ENCODE measurements around the gene BTAF1.
A peak's percentile ranks its signal among the peaks of the same experiment; 100 is the strongest.
"Not testable (repeated sequence)": the region's sequence is repeated elsewhere in the genome, so short reads cannot be mapped to it uniquely, and the experiment has no call there.

The BTAF1 gene

GRCh38 chr10:91980319-91980718, 56.7 kb downstream of the BTAF1 start:
- DNase-seq = no peak

GRCh38 chr10:91983416-91983815, 59.8 kb downstream of the BTAF1 start:
- DNase-seq = no peak

GRCh38 chr10:91987397-91988037, 63.9 kb downstream of the BTAF1 start:
- no peak for DNase-seq

- DNase-seq = no peak
Measured at GRCh38 chr10:91992031-91992430, 68.5 kb downstream of the BTAF1 start.

GRCh38 chr10:91996266-91996665, 72.7 kb downstream of the BTAF1 start:
- DNase-seq = no peak

- no peak for DNase-seq
Measured at GRCh38 chr10:92001581-92001980, 78.0 kb downstream of the BTAF1 start.

- DNase-seq = no peak
Measured at GRCh38 chr10:92001995-92002394, 78.4 kb downstream of the BTAF1 start.

GRCh38 chr10:92003258-92003657, 79.7 kb downstream of the BTAF1 start:
- DNase-seq = no peak

- DNase-seq = no peak
Measured at GRCh38 chr10:92005978-92006377, 82.4 kb downstream of the BTAF1 start.

- DNase-seq = no peak
Measured at GRCh38 chr10:92009445-92009844, 85.9 kb downstream of the BTAF1 start.

- DNase-seq = no peak
Measured at GRCh38 chr10:92010047-92010735, 86.6 kb downstream of the BTAF1 start.

GRCh38 chr10:92011560-92012214, 88.1 kb downstream of the BTAF1 start:
- peak in 1 of 2 experiments; percentile 76 for DNase-seq

- no peak for DNase-seq
Measured at GRCh38 chr10:92014620-92015019, 91.0 kb downstream of the BTAF1 start.

GRCh38 chr10:92024700-92025099, 101.1 kb downstream of the BTAF1 start:
- DNase-seq = no peak

GRCh38 chr10:92025340-92025739, 101.8 kb downstream of the BTAF1 start:
- DNase-seq = not testable (repeated sequence)

- DNase-seq = no peak
Measured at GRCh38 chr10:92027141-92027540, 103.6 kb downstream of the BTAF1 start.

- no peak for DNase-seq
Measured at GRCh38 chr10:92031580-92031979, 108.0 kb downstream of the BTAF1 start.

GRCh38 chr10:92033070-92033469, 109.5 kb downstream of the BTAF1 start:
- DNase-seq = not testable (repeated sequence)

- DNase-seq = no peak
Measured at GRCh38 chr10:92038949-92039348, 115.4 kb downstream of the BTAF1 start.

GRCh38 chr10:92042541-92042940, 119.0 kb downstream of the BTAF1 start:
- DNase-seq = no peak

GRCh38 chr10:92045641-92046106, 122.1 kb downstream of the BTAF1 start:
- no peak for DNase-seq

GRCh38 chr10:92047215-92047614, 123.6 kb downstream of the BTAF1 start:
- DNase-seq = no peak

GRCh38 chr10:92052088-92052487, 128.5 kb downstream of the BTAF1 start:
- DNase-seq = no peak

GRCh38 chr10:92052741-92053140, 129.2 kb downstream of the BTAF1 start:
- no peak for DNase-seq
